Muscle of back (tissue), 13 donors: Measurements from ENCODE around the gene PER2. TPM values are rescaled to one million over a fixed set of nuclear protein-coding genes. Genes with fewer than 3 reads are reported as not detected.
"Not testable (repeated sequence)": the region's sequence is repeated elsewhere in the genome, so short reads cannot be mapped to it uniquely, and the experiment has no call there.

ENCODE experiments used
- DNase-seq, 3 donors: peaks; one replicate each; pipeline versions ENCODE4 v3.0.0 to v3.0.0-alpha.2; 2013
- long read RNA-seq, 9 donors: transcript quantifications; one replicate each; lab custom pipeline, GENCODE V29; 2026
- polyA plus RNA-seq, 10 donors: library from polyadenylated mRNA; unstranded; fragments of 120-200 nt; gene quantifications; one replicate each; pipeline ENCODE4 v1.2.1, GENCODE V29; 2013; ENCODE audit not compliant: insufficient read length in 10 of 10

The PER2 gene, protein sequence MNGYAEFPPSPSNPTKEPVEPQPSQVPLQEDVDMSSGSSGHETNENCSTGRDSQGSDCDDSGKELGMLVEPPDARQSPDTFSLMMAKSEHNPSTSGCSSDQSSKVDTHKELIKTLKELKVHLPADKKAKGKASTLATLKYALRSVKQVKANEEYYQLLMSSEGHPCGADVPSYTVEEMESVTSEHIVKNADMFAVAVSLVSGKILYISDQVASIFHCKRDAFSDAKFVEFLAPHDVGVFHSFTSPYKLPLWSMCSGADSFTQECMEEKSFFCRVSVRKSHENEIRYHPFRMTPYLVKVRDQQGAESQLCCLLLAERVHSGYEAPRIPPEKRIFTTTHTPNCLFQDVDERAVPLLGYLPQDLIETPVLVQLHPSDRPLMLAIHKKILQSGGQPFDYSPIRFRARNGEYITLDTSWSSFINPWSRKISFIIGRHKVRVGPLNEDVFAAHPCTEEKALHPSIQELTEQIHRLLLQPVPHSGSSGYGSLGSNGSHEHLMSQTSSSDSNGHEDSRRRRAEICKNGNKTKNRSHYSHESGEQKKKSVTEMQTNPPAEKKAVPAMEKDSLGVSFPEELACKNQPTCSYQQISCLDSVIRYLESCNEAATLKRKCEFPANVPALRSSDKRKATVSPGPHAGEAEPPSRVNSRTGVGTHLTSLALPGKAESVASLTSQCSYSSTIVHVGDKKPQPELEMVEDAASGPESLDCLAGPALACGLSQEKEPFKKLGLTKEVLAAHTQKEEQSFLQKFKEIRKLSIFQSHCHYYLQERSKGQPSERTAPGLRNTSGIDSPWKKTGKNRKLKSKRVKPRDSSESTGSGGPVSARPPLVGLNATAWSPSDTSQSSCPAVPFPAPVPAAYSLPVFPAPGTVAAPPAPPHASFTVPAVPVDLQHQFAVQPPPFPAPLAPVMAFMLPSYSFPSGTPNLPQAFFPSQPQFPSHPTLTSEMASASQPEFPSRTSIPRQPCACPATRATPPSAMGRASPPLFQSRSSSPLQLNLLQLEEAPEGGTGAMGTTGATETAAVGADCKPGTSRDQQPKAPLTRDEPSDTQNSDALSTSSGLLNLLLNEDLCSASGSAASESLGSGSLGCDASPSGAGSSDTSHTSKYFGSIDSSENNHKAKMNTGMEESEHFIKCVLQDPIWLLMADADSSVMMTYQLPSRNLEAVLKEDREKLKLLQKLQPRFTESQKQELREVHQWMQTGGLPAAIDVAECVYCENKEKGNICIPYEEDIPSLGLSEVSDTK (N-terminal part only)
- 1 to 10 TPM; 3.0 to 6.2 (median 4.5) TPM for polyA plus RNA-seq
- long read RNA-seq, donor 1 = 0 reads
- long read RNA-seq, donor 2 = 0 reads
- long read RNA-seq, donor 3 = 0 reads
- long read RNA-seq, donor 4 = 0 reads
- long read RNA-seq, donor 5 = 0 reads
- long read RNA-seq, donor 6 = 0 reads
- long read RNA-seq, donor 7 = 0 reads
- long read RNA-seq, donor 8 = 0 reads
- long read RNA-seq, donor 9 = 0 reads

DNA sequence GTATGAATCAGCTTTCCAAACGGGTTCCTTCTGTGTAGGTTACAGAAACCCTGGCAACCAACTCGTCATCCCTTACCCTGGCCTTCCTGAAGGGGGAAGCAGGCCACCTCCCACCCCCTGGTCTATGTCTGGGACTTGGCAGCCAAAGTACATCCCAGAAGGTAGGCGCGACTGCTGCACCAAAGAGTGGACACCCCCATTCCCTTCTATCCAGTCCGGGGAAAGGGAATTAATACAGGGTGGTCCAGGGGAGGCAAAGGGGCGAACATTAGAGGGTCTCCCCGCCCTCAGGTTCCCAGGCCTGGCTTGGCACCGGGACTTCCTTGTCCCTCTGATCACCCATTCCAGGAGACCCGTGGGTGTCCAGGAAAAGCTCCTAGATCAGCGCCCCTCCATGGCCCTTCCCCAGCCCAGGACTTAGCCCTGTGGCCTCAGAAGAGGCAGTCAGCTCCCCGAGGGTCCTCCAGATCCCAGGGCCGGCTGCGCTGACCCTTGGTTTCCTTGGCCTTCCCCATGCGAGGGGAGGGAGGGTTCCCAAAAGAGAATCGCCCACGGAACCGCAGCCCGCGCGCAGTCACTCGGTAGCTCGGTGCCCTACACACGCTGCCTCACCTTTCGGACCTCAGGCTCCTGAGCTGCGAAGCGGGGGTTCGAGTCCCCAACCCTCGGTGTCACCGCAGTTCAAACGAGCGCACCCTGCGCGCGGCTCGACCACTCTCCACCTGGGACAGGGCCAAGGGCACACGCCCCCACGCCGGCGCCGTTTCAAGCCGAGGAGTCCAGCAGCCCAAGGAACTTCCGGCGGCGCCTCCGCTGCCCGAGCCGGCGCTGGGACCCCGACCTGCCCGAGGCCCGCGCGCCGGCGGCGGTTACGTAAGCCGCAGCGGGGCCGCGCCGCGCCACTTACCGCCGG lies at the start of gene PER2:
Gene PER2, minus strand, starts transcription at position 874 of the 913 bp plus-strand sequence. CDS start 10,674 bp downstream, outside the sequence.
- peak; percentile 58 to 83 (median 60) for DNase-seq

DNA sequence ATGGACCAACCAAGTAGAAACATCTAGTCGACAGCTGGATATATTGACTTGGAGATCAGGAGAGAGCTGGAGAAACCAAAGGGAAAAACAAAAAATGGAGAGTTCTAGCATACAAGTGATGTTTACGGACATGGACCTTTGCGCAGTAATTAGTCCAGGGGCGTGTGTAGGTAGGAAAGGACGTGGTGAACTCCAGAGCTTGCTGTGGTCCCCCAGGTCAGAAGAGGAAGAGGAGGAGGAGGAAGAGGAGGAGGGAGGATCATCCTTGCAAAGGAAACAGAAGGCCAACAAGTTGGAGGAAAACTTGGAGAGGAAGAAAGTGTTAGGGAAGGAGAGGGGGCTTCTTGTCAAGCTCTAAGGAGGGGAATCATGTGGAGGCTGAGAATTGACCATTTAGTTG lies 49.4 kb upstream of the PER2 start:
- DNase-seq = no peak

DNA sequence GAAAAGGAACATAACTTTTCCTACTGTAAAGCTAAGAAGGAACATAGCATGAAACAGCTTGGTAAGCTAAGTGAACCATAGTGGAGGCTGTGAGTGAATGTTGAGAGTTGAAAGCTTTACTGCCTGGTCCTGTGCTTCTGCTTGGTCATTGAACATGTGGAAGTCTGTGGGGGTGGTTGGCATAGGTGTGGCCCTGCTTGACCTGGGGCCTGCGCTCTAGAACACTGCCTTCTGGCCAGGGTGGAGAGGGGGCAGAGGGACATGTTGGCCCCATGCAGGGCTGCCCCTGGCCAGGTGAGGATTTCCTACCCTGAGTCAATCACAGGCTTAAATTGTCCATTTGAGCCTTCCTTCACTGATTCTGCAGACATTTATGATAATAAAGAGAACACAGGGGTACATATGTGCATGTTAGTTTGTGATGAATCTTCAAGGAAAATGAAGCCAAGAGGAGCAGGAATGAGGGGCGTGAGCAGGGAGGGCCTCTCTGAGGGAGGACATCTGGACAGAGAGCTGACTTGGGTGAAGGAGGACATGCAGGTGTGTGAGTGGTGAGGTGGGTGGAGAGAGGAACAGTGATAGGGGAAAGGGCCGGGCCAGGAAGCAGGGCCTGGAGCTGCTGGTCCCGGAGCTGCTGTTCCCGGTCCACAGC lies 48.5 kb upstream of the PER2 start:
- no peak for DNase-seq

DNA sequence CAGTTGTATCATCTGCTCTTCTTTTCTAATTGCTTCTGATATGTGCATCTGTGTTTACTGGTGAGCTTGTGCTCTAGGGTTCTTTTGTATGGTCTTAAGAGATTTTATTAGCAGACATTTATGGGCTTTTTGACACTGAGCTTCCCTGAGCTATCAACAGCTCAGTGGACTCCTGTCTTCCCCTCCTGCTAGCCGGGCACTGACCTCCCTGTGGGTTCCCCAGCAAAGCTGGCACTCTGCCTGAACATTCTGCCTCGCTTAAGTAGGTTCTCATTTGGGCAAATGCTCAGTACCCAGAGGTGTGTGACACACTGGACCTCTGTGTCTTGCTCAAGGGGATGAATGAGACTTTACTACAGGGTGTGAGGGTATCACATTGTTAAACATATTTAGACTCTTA lies 47.7 kb upstream of the PER2 start:
- no peak for DNase-seq

DNA sequence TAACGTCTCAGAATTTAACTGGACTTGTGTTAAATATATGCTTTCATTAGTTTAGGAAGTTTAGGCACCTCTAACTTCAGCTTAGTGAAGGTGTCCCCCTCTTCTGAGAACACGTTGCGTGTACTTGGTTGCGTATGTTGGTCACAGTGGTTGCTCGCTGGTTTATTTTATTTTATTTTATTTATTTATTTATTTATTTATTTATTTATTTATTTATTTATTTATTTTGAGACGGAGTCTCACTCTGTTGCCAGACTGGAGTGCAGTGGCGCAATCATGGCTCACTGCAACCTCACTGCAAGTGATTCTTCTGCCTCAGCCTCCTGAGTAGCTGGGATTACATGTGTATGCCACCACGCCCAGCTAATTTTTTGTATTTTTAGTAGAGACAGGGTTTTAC lies 47.2 kb upstream of the PER2 start:
- not testable (repeated sequence) for DNase-seq

DNA sequence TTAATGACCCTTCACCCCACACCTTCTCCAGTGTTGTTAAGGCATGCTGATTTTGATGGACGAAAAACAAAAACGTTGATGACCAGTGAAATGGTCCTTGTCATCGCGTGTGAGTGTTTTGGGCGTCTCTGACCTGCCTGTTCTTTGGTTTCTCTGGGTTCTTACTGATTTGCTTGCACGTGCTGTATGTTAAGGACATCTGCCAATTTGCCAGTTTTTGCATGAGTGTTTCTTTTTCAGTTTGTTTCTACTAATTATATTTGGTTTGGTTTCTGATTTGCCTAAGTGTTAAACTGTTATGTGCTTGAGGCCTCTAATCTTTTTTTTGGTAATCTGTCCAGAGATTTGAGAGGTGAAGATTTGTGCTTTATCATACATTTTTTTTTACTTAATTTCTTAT lies 46.5 kb upstream of the PER2 start:
- DNase-seq = no peak

DNA sequence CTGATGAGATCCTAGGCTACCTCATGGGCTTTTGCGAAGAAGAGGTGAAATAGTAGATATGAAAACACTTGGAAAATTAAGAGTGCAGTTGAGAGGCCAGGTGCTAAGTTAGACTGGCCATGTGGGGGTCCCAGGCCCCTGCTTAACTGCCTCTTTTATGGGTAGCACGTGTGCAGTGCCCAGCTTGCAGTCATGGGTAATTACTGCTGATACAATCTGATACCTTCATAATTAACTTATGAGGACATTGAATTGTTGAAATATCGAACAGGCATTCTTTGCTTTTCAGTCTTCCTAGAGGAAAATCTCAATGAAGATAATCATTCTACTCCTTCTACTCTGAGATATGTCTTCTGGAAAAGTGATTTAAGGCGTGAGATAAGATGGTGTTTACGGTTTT lies 43.5 kb upstream of the PER2 start:
- no peak for DNase-seq

DNA sequence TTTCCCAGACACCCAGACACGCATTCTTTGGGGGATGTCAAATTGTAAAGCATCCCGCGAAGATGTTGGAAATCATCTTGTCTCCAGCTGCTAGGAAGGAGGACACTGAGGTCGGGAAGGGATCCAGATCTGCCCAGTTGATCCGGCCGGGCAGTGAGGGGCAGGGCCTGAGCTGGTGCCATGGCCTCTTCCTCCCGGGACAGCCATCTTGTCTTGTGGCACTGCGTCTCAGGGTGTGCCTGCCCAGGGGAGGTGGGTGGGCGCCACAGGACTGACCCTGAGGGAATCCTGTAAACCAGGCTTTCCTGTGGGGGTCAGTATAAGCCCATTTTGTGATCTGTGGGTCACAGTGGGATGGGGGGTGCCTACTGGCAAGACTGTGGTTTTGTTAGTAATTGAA lies 42.0 kb upstream of the PER2 start:
- DNase-seq = no peak

DNA sequence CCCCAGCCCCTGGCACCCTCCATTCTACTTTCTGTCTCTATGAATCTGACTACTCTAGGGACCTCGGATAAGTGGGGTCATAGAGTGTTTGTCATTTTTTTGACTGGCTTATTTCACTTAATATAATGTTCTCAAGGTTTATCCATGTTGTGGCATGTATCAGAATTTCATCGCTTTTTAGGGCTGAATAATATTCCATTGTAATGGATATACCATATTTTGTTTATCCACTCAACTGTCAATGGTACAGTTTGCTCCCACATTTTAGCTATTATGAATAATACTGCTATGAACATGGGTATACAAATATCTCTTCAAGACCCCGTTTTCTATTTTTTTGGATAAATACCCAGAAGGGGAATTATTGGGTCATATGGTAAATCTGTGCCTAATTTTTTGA lies 39.3 kb upstream of the PER2 start:
- no peak for DNase-seq

DNA sequence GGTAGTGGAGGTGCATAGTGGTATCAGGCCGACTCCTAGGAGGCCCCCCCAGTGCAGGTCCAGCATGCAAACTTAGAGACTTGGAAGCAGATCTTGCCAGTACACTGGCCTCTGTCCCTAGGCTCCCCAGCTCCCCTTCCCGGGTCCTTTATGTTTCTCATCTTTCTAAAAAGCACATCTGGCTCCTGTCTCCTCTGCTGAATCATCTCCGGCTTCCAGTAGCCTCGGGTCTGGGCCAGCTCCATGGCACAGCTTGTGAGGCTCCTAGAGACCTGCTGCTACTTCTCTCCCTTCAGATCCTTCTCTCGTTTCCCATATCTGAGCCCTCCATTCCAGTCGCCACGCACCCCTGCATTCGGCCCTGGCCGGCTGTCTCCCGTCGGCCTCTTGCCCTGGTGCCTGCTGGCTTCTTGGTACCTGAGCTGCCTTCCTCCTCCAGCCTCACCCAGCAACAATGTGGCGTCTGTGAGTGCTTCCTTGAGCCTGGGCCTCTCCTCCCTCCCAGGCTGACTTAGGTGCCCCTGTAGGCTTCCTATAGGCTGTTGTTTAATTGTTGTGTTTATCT lies 38.5 kb upstream of the PER2 start:
- no peak for DNase-seq

DNA sequence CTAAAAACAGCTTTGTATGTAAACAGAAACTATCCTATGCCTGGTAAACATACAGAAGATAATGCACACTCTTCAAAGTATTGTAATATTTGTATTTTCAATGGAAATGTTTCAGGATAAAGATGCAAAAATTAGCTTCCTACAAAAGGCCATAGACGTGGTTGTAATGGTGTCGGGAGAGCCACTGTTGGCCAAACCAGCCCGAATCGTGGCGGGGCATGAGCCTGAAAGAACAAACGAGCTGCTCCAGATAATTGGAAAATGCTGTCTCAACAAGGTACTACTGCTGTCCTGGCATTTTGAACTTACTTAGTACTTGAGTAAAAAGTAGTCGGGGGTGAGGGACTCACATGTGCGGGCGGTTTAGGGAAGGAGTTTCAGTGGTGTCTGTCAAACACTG lies 37.3 kb upstream of the PER2 start:
- DNase-seq = no peak

DNA sequence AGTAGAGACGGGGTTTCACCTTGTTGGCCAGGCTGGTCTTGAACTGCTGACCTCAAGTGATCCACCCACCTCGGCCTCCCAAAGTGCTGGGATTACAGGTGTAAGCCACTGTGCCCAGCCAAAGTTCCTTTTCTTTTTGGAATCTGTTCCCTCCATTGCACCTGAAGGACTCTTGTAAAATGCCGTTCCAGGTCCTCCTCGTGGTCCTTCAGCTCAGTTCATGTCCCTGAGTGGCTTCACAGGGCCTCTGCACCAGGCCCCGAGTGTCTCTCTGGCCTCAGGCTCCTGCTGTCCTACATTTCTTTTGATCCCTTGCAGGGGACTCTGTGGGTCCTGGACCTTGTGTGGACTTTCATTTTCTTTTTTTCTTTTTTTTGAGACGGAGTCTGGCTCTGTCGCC lies 35.8 kb upstream of the PER2 start:
- not testable (repeated sequence) for DNase-seq

DNA sequence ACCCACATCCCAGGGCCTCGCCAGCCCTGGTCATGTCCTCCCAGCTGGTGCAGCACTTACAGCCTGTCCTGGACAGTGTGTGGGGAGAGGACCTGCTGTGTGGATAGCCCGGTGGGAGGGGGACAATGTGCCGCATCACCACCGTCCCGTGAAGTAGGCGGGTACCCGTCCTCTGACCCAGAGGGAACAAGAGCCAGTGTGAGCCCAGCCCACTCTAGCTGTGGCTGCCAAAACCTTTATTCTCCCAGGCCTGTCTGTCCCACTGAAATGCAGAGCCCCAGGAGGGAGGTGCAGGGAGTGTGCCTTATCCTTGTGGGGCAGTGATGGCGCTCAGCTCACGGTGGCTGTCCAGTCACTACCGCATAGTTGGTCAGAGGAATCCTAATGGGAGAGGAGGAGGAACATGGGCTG lies 33.6 kb upstream of the PER2 start:
- no peak for DNase-seq

DNA sequence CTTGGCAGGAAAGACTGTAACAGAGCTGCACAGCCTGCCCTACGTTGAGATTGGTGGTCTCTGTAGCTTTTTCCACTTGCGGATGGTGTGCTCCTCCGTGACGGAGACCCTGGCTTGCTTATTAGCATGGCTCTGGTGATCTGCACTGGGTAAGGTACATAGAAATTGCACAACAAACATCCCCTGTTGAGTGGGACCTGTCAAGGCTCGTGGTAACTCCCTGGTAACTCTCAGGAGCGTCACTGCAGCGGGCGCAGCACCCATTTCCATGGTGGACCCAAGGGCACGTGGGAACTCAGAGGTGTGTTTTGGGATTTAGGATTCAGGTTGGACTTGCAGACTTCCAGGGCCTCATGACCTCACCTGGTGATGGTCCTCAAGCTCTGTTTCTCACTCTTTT lies 33.1 kb upstream of the PER2 start:
- no peak for DNase-seq

DNA sequence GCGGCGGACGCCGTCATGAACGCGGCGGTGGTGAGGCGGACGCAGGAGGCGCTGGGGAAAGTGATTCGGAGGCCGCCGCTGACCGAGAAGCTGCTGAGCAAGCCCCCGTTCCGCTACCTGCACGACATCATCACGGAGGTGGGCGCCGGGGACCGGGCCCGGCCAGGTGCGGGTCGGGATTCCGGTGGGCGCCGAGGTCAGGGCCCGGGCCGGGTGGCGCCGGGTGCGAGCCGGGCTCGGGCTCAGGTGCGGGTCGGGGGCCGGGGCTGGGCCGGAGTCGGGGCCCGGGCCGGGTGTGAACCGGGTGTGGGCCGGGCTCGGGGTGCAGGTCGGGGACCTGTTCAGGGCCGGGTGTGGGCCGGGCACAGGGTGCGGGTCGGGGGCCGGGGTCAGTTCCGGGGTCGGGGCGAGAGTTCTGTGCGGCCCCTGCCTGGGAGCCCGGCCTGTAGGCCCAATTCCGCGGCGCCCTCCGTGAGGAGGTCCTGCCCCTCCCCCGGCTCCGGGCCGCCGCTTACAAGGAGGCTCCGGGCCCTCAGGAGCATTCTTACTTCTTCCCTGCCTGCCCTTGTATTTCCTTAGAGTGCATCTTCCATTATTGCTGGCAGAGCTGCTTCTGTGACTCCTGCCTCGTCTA lies 32.4 kb upstream of the PER2 start:
- DNase-seq = peak in 1 of 3 donors; percentile 28

DNA sequence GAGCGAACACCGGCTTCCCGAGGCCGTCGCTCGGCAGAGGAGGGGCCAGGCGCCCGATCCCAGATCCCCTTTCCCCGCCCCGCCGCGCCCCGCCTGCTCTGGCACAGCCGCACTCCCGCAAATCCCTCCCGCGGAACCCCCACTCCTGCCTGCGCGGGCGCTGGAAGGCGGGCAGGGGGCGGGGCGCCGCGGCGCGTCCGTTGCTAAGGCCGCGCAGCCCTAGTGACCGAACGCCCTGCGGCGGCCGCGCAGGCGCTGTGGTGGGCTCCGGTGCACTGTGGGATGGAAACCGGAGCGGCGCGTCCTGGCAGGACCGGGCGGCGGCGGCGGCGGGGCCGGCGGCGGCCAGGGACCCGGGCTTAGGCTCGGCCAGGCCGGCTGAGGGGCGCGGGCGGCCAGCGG lies 31.8 kb upstream of the PER2 start, which contains the start of gene TRAF3IP1:
Gene TRAF3IP1, plus strand, starts transcription at position 273 of the 402 bp plus-strand sequence. CDS start 145 bp downstream, outside the sequence.
- DNase-seq = peak; percentile 90 to 97 (median 95)

DNA sequence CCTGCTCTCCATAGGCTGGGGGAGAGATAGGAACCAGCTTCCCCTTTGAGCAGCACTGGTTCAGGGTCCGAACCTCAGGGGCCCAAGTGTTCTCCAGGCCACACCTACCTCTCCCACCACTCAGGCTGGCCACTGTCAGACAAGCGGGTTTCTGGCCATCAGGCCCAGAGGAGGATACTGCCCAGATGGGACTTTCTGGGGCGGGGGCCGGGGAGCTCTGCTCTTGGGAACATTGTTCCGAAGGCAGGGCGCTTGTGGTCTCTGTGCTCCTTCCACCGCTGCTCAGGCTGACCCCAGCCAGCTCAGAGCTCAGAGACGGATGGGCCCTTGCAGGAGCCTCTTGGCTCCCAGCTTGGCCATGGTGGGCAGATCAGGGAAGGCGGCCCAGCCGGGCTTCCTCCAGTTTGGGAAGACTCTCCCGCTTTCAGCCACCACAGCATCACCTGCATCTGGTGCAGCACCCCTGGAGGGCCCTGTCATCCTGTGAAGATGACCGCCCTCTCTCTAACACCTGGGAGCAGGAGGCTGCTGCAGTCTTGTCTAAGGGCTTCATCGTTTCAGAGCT lies 26.7 kb upstream of the PER2 start:
- DNase-seq = no peak

DNA sequence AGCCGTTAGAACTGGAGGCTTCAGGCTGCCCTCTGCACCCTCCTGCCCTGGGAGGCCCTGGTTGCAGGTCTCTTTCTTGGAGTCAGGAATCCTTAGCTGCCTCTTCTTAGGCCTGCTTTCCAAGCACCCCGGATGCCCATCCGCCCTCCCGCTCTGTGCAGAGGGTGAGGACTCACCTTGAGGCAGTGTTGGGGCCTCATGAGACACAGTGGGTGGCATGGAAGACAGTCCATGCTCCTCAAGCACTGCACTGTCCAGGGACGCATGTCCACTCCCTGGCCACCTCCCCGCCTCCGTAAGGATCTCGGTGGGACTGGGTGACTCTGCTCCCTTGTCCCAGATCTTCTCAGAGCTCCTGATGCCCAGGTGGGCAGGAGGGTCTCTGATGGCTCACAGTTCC lies 26.2 kb upstream of the PER2 start:
- no peak for DNase-seq

DNA sequence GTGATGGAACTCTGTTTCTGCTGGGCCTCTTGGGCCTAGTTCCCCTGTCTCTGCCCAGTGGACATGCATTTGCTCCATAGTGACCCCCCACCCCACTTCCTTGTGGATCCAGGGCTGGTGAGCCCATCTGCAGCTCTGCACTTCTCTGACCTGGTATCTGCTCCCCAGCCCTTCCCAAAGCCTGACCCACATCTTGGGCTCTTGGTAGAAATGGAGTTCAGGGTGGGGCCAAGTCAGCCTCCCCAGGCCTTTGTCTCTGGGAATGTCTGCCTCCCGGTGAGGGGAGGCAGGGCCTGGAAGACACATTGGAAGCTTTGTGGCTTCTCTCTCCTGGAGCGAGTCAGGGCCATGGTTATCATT lies 25.6 kb upstream of the PER2 start:
- DNase-seq = no peak
